WTC11 (cell line): ENCODE results near the gene TOM1L2. TPM values are rescaled to one million over a fixed set of nuclear protein-coding genes. Genes with fewer than 3 reads are reported as not detected.

Source experiments
- ATAC-seq: fragments of 200-7000 bp; cut with Tn5 transposase; 2 replicates; pipeline ENCODE4 v1.10.0; 2021; ENCODE audit warnings: mild to moderate bottlenecking, moderate library complexity
- CTCF ChIA-PET: fragments of 300-600 bp; sonication (Branson Sonifier 250); formaldehyde crosslinking; loops from one replicate; lab custom pipeline; 2021; ENCODE audit warnings: antibody characterized with exemption; lab: Charles Lee
- POLR2A ChIA-PET: fragments of 350-600 bp; sonication (Branson Sonifier 250); formaldehyde crosslinking; loops from one replicate; lab custom pipeline; 2021; ENCODE audit warnings: antibody characterized with exemption; lab: Charles Lee
- DNase-seq: peaks from one replicate; pipeline ENCODE4 v3.0.0; 2021; ENCODE audit warnings: low spot score
- H3K27ac Mint-ChIP-seq: 2 replicates; pipeline ENCODE4 v1.8.0; 2021; ENCODE audit warnings: mixed read lengths
- H3K27me3 Mint-ChIP-seq: 2 replicates; pipeline ENCODE4 v1.8.0; 2021; ENCODE audit warnings: low read depth, mild to moderate bottlenecking, moderate library complexity, mixed read lengths
- H3K36me3 Mint-ChIP-seq: 2 replicates; pipeline ENCODE4 v1.8.0; 2021; ENCODE audit warnings: mixed read lengths
- H3K4me1 Mint-ChIP-seq: 2 replicates; pipeline ENCODE4 v1.8.0; 2022; ENCODE audit warnings: mixed read lengths
- H3K4me3 Mint-ChIP-seq: 2 replicates; pipeline ENCODE4 v1.8.0; 2021; ENCODE audit warnings: mild to moderate bottlenecking, moderate library complexity, mixed read lengths
- H3K9me3 Mint-ChIP-seq: 2 replicates; pipeline ENCODE4 v1.8.0; 2021; ENCODE audit warnings: mixed read lengths
- CBFB ChIP-seq: sonication (generic); formaldehyde crosslinking; IDR thresholded peaks from 2 replicates; pipeline ENCODE4 v1.8.1; 2022; ENCODE audit warnings: mild to moderate bottlenecking, low read depth, missing genetic modification reagents
- GABPB1 ChIP-seq: sonication (generic); formaldehyde crosslinking; IDR thresholded peaks from 2 replicates; pipeline ENCODE4 v1.8.1; 2023; ENCODE audit warnings: mild to moderate bottlenecking, missing genetic modification reagents
- HMGA2 ChIP-seq: fragments of 250-450 bp; sonication (Bioruptor Pico); IDR thresholded peaks from 2 replicates; pipeline ENCODE4 v1.4.0; 2021; ENCODE audit warnings: mild to moderate bottlenecking, moderate library complexity
- NFATC4 ChIP-seq: fragments of 250-450 bp; sonication (Bioruptor Pico); IDR thresholded peaks from 2 replicates; pipeline ENCODE4 v1.9.0; 2021; ENCODE audit warnings: mild to moderate bottlenecking
- NFE2L1 ChIP-seq: sonication (generic); formaldehyde crosslinking; IDR thresholded peaks from 2 replicates; pipeline ENCODE4 v1.8.1; 2023; ENCODE audit warnings: missing genetic modification reagents
- NFYB ChIP-seq: sonication (generic); formaldehyde crosslinking; conservative IDR thresholded peaks from 2 replicates; pipeline ENCODE4 v1.8.0; 2022; ENCODE audit warnings: low read depth, missing genetic modification reagents
- ZNF232 ChIP-seq: sonication (generic); formaldehyde crosslinking; IDR thresholded peaks from 2 replicates; pipeline ENCODE4 v1.8.0; 2022; ENCODE audit warnings: mild to moderate bottlenecking, missing genetic modification reagents
- ZNF396 ChIP-seq: fragments of 250-450 bp; sonication (Bioruptor Pico); IDR thresholded peaks from 2 replicates; pipeline ENCODE4 v1.8.0; 2021; ENCODE audit warnings: mild to moderate bottlenecking, moderate library complexity, borderline replicate concordance
- ZNF416 ChIP-seq: fragments of 250-450 bp; sonication (Bioruptor Pico); IDR thresholded peaks from 2 replicates; pipeline ENCODE4 v1.9.0; 2021; ENCODE audit warnings: mild to moderate bottlenecking, inconsistent platforms
- total RNA-seq: library from RNA; stranded (reverse); gene quantifications from 3 replicates; pipeline ENCODE4 v1.2.3, GENCODE V29; 2021
- TF ChIP-seq, protein P1 (sequence below): sonication (generic); formaldehyde crosslinking; IDR thresholded peaks from 2 replicates; pipeline ENCODE4 v1.8.0; 2022; ENCODE audit warnings: missing genetic modification reagents
- TF ChIP-seq, protein P2 (sequence below): fragments of 200-600 bp; IDR thresholded peaks from 2 replicates; pipeline ENCODE4 v1.8.0; 2022; ENCODE audit warnings: antibody characterized with exemption
- TF ChIP-seq, protein P3 (sequence below): sonication (generic); formaldehyde crosslinking; IDR thresholded peaks from 2 replicates; pipeline ENCODE4 v1.8.0; 2023; ENCODE audit warnings: missing genetic modification reagents
- TF ChIP-seq, protein P4 (sequence below): sonication (generic); formaldehyde crosslinking; IDR thresholded peaks from 2 replicates; pipeline ENCODE4 v1.8.1; 2022; ENCODE audit warnings: missing genetic modification reagents, borderline replicate concordance
- TF ChIP-seq, protein P5 (sequence below): fragments of 250-450 bp; sonication (Bioruptor Pico); IDR thresholded peaks from 2 replicates; pipeline ENCODE4 v1.9.0; 2021; ENCODE audit warnings: mild to moderate bottlenecking
- TF ChIP-seq, protein P6 (sequence below): sonication (generic); formaldehyde crosslinking; IDR thresholded peaks from 2 replicates; pipeline ENCODE4 v1.8.0; 2022; ENCODE audit warnings: mild to moderate bottlenecking, missing genetic modification reagents
- TF ChIP-seq, protein P7 (sequence below): sonication (generic); formaldehyde crosslinking; IDR thresholded peaks from 2 replicates; pipeline ENCODE4 v1.8.1; 2023; ENCODE audit warnings: mild to moderate bottlenecking, missing genetic modification reagents, borderline replicate concordance

TOM1L2 gene
- total RNA-seq, 1 experiment from 2014 or later, result 6.4 TPM

DNA sequence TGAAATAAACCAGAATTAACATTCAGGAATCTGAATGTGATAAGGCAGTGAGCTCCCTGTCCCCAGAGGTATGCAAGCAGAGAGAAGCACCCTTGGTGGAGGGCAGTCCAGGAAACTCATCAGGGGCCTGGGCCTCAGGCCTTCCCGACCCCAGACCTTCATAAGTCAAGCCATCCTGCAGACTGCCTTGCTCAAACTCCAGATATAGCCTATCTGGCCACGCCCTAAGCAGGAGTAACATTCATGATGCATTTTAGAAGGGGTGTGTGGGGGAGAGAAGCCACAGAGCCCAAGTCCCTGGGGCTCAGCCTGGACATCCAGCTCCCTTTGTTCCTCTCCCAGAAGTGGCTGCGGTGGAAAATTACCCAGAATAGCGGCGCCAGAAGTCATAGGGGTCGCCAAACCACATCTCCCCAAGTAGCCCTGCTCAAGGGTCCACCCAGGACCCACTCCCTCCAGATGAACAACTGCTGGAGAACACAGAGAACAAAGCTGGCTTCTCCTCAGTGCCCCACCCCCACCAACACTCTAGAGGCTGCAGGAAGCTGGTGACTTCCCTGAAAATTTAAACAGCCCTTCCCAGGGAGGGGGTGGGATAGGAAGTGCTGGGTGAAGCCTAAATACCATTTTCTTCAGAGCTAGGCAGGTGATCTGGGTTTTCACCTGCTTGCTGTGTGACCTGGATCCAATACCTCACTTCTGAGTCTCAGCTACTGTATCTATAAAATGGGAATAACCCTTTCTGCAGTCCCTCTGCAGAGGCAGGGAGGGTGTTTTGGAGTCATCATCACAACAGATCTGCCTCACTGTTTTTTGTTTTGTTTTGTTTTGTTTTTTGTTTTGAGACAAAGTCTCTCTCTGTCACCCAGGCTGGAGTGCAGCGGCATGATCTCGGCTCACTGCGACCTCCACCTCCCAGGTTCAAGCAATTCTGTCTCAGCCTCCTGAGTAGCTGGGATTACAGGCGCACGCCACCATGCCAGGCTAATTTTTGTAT lies 133.9 kb downstream of the TOM1L2 start (continued):
- TF ChIP-seq, protein P1, sequence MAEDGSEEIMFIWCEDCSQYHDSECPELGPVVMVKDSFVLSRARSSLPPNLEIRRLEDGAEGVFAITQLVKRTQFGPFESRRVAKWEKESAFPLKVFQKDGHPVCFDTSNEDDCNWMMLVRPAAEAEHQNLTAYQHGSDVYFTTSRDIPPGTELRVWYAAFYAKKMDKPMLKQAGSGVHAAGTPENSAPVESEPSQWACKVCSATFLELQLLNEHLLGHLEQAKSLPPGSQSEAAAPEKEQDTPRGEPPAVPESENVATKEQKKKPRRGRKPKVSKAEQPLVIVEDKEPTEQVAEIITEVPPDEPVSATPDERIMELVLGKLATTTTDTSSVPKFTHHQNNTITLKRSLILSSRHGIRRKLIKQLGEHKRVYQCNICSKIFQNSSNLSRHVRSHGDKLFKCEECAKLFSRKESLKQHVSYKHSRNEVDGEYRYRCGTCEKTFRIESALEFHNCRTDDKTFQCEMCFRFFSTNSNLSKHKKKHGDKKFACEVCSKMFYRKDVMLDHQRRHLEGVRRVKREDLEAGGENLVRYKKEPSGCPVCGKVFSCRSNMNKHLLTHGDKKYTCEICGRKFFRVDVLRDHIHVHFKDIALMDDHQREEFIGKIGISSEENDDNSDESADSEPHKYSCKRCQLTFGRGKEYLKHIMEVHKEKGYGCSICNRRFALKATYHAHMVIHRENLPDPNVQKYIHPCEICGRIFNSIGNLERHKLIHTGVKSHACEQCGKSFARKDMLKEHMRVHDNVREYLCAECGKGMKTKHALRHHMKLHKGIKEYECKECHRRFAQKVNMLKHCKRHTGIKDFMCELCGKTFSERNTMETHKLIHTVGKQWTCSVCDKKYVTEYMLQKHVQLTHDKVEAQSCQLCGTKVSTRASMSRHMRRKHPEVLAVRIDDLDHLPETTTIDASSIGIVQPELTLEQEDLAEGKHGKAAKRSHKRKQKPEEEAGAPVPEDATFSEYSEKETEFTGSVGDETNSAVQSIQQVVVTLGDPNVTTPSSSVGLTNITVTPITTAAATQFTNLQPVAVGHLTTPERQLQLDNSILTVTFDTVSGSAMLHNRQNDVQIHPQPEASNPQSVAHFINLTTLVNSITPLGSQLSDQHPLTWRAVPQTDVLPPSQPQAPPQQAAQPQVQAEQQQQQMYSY (CRISPR knock-in tag), result no peak
- TF ChIP-seq HMGA2 (CRISPR knock-in tag), result no peak
- TF ChIP-seq, protein P2, sequence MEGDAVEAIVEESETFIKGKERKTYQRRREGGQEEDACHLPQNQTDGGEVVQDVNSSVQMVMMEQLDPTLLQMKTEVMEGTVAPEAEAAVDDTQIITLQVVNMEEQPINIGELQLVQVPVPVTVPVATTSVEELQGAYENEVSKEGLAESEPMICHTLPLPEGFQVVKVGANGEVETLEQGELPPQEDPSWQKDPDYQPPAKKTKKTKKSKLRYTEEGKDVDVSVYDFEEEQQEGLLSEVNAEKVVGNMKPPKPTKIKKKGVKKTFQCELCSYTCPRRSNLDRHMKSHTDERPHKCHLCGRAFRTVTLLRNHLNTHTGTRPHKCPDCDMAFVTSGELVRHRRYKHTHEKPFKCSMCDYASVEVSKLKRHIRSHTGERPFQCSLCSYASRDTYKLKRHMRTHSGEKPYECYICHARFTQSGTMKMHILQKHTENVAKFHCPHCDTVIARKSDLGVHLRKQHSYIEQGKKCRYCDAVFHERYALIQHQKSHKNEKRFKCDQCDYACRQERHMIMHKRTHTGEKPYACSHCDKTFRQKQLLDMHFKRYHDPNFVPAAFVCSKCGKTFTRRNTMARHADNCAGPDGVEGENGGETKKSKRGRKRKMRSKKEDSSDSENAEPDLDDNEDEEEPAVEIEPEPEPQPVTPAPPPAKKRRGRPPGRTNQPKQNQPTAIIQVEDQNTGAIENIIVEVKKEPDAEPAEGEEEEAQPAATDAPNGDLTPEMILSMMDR, result no peak
- TF ChIP-seq CBFB (CRISPR knock-in tag), result no peak
- no peak for TF ChIP-seq NFATC4 (CRISPR knock-in tag)
- TF ChIP-seq NFYB (CRISPR knock-in tag), result no peak
- no peak for TF ChIP-seq ZNF396 (CRISPR knock-in tag)
- TF ChIP-seq, protein P3, sequence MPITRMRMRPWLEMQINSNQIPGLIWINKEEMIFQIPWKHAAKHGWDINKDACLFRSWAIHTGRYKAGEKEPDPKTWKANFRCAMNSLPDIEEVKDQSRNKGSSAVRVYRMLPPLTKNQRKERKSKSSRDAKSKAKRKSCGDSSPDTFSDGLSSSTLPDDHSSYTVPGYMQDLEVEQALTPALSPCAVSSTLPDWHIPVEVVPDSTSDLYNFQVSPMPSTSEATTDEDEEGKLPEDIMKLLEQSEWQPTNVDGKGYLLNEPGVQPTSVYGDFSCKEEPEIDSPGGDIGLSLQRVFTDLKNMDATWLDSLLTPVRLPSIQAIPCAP (CRISPR knock-in tag), result no peak
- TF ChIP-seq NFE2L1 (CRISPR knock-in tag), result peak; percentile 4; the same call in 1 of the 2 replicates
- no peak for TF ChIP-seq ZNF416 (CRISPR knock-in tag)
- no peak; the same call in 1 of the 2 replicates for TF ChIP-seq ZNF232 (CRISPR knock-in tag)
- TF ChIP-seq, protein P4, sequence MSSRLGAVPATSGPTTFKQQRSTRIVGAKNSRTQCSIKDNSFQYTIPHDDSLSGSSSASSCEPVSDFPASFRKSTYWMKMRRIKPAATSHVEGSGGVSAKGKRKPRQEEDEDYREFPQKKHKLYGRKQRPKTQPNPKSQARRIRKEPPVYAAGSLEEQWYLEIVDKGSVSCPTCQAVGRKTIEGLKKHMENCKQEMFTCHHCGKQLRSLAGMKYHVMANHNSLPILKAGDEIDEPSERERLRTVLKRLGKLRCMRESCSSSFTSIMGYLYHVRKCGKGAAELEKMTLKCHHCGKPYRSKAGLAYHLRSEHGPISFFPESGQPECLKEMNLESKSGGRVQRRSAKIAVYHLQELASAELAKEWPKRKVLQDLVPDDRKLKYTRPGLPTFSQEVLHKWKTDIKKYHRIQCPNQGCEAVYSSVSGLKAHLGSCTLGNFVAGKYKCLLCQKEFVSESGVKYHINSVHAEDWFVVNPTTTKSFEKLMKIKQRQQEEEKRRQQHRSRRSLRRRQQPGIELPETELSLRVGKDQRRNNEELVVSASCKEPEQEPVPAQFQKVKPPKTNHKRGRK (CRISPR knock-in tag), result no peak
- TF ChIP-seq, protein P5, sequence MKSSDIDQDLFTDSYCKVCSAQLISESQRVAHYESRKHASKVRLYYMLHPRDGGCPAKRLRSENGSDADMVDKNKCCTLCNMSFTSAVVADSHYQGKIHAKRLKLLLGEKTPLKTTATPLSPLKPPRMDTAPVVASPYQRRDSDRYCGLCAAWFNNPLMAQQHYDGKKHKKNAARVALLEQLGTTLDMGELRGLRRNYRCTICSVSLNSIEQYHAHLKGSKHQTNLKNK, result no peak

DNA sequence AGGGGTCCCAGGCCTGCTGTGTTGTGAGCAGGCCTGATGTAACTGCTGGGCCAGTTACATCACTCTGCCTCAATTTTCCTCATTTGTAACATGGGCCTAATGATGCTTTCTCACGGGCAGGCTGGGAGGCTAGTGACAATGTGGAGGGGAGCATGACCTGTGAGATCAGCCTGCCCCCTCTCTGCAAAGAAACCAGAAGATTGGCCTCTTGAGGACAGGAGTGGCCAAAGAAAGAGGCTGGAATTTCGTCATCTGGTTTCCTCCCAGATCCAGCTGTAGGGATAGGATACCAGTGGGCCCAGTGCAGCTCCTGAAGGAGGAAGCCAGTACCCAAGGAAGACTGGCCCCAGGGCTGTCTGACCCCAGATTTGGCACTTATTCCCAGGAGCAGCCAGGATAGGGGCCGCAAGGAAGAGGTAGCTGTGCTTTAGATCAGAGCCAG lies 134.8 kb downstream of the TOM1L2 start:
- no peaks in the 10 kb centered on the region for H3K27me3 Mint-ChIP-seq
- H3K4me3 Mint-ChIP-seq, result peak overlapping the region; percentile 69
- H3K4me1 Mint-ChIP-seq, result peaks cover 68% of the 10 kb centered on the region
- POLR2A ChIA-PET, result interaction anchor here (0.7 to 4.8 kb wide), 15 partner anchors 9 to 137 kb away, joined by 3 to 137 read pairs (median 5); no protein-coding TSS in a partner anchor
- TF ChIP-seq, protein P6, sequence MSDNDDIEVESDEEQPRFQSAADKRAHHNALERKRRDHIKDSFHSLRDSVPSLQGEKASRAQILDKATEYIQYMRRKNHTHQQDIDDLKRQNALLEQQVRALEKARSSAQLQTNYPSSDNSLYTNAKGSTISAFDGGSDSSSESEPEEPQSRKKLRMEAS (CRISPR knock-in tag), result peak; percentile 76
- TF ChIP-seq, protein P7, sequence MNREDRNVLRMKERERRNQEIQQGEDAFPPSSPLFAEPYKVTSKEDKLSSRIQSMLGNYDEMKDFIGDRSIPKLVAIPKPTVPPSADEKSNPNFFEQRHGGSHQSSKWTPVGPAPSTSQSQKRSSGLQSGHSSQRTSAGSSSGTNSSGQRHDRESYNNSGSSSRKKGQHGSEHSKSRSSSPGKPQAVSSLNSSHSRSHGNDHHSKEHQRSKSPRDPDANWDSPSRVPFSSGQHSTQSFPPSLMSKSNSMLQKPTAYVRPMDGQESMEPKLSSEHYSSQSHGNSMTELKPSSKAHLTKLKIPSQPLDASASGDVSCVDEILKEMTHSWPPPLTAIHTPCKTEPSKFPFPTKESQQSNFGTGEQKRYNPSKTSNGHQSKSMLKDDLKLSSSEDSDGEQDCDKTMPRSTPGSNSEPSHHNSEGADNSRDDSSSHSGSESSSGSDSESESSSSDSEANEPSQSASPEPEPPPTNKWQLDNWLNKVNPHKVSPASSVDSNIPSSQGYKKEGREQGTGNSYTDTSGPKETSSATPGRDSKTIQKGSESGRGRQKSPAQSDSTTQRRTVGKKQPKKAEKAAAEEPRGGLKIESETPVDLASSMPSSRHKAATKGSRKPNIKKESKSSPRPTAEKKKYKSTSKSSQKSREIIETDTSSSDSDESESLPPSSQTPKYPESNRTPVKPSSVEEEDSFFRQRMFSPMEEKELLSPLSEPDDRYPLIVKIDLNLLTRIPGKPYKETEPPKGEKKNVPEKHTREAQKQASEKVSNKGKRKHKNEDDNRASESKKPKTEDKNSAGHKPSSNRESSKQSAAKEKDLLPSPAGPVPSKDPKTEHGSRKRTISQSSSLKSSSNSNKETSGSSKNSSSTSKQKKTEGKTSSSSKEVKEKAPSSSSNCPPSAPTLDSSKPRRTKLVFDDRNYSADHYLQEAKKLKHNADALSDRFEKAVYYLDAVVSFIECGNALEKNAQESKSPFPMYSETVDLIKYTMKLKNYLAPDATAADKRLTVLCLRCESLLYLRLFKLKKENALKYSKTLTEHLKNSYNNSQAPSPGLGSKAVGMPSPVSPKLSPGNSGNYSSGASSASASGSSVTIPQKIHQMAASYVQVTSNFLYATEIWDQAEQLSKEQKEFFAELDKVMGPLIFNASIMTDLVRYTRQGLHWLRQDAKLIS (CRISPR knock-in tag), result no peak
- TF ChIP-seq GABPB1 (CRISPR knock-in tag), result peak; percentile 97
- TF ChIP-seq, protein P1 (CRISPR knock-in tag), result no peak
- H3K36me3 Mint-ChIP-seq, result peaks cover 16% of the 10 kb centered on the region
- DNase-seq (no peak), ATAC-seq (peak; percentile 1; the same call in 1 of the 2 replicates)
- no peaks in the 10 kb centered on the region for H3K9me3 Mint-ChIP-seq
- peak overlapping the region; percentile 100 for H3K27ac Mint-ChIP-seq
- CTCF ChIA-PET, result interaction anchor here (1.3 to 3.6 kb wide), 12 partner anchors 11 to 82 kb away, joined by 3 to 37 read pairs (median 5); no protein-coding TSS in a partner anchor
